IPS-20b (cell line): ENCODE measurements around the gene ZNF23.

Experiments used
- H3K27ac ChIP-seq: one replicate; pipeline ENCODE4 v1.5.1; 2013; ENCODE audit warnings: low read length
- H3K27me3 ChIP-seq: 2 replicates; pipeline ENCODE4 v1.6.1; 2013; ENCODE audit warnings: mild to moderate bottlenecking, low read length, inconsistent platforms; ENCODE audit not compliant: insufficient read depth
- H3K36me3 ChIP-seq: 2 replicates; pipeline ENCODE4 v1.6.1; 2013; ENCODE audit warnings: low read depth, mild to moderate bottlenecking, inconsistent platforms, low read length, moderate library complexity; ENCODE audit not compliant: insufficient read depth
- H3K4me1 ChIP-seq: 2 replicates; pipeline ENCODE4 v1.6.1; 2013; ENCODE audit warnings: mild to moderate bottlenecking, control low read depth, inconsistent platforms, low read length, moderate library complexity; ENCODE audit not compliant: insufficient read depth
- H3K4me3 ChIP-seq: 2 replicates; pipeline ENCODE4 v1.5.1; 2013; ENCODE audit warnings: mild to moderate bottlenecking, low read length, inconsistent platforms
- H3K9ac ChIP-seq: 2 replicates; pipeline ENCODE4 v1.6.1; 2013; ENCODE audit warnings: low read depth, mild to moderate bottlenecking, inconsistent platforms, low read length, moderate library complexity
- H3K9me3 ChIP-seq: 2 replicates; pipeline ENCODE4 v1.6.1; 2013; ENCODE audit warnings: mild to moderate bottlenecking, low read depth, low read length, inconsistent platforms; ENCODE audit not compliant: insufficient read depth

ZNF23 gene

GRCh38 chr16:71439523-71439922 lies 22.5 kb downstream of the ZNF23 start:
- no peaks in the 10 kb centered on the region for H3K4me1 ChIP-seq
- H3K36me3 ChIP-seq = no peaks in the 10 kb centered on the region
- H3K27ac ChIP-seq = no peak overlapping the region
- no peaks in the 10 kb centered on the region; the same call in 1 of the 2 replicates for H3K27me3 ChIP-seq
- no peaks in the 10 kb centered on the region; the same call in 1 of the 2 replicates for H3K9me3 ChIP-seq
- no peak overlapping the region for H3K9ac ChIP-seq
- H3K4me3 ChIP-seq = no peak overlapping the region

- Histone ChIP-seq H3K36me3 (no peaks in the 10 kb centered on the region), H3K9me3 (no peaks in the 10 kb centered on the region), H3K4me3 (no peak overlapping the region), H3K27ac (no peak overlapping the region), H3K4me1 (no peaks in the 10 kb centered on the region), H3K9ac (no peak overlapping the region), H3K27me3 (no peaks in the 10 kb centered on the region; the same call in 1 of the 2 replicates)
Observed at GRCh38 chr16:71436473-71436872, 25.6 kb downstream of the ZNF23 start.

GRCh38 chr16:71432906-71433305 lies 29.1 kb downstream of the ZNF23 start:
- Histone ChIP-seq H3K4me1 (no peaks in the 10 kb centered on the region), H3K9me3 (no peaks in the 10 kb centered on the region; the same call in 1 of the 2 replicates), H3K9ac (no peak overlapping the region), H3K27me3 (peaks cover 21% of the 10 kb centered on the region), H3K4me3 (no peak overlapping the region), H3K36me3 (no peaks in the 10 kb centered on the region), H3K27ac (no peak overlapping the region)

GRCh38 chr16:71431991-71432390 lies 30.1 kb downstream of the ZNF23 start:
- Histone ChIP-seq H3K9me3 (no peaks in the 10 kb centered on the region; the same call in 1 of the 2 replicates), H3K36me3 (no peaks in the 10 kb centered on the region), H3K27me3 (peaks cover 25% of the 10 kb centered on the region), H3K27ac (no peak overlapping the region), H3K4me3 (no peak overlapping the region), H3K9ac (no peak overlapping the region), H3K4me1 (no peaks in the 10 kb centered on the region)

GRCh38 chr16:71431176-71431575 lies 30.9 kb downstream of the ZNF23 start:
- Histone ChIP-seq H3K4me1 (no peaks in the 10 kb centered on the region), H3K27ac (no peak overlapping the region), H3K4me3 (no peak overlapping the region), H3K9ac (no peak overlapping the region), H3K36me3 (no peaks in the 10 kb centered on the region), H3K9me3 (no peaks in the 10 kb centered on the region; the same call in 1 of the 2 replicates), H3K27me3 (peaks cover 26% of the 10 kb centered on the region)

- no peaks in the 10 kb centered on the region; the same call in 1 of the 2 replicates for H3K9me3 ChIP-seq
- H3K9ac ChIP-seq = no peak overlapping the region
- no peak overlapping the region for H3K4me3 ChIP-seq
- no peak overlapping the region for H3K27ac ChIP-seq
- H3K36me3 ChIP-seq = no peaks in the 10 kb centered on the region
- no peaks in the 10 kb centered on the region for H3K4me1 ChIP-seq
- peaks cover 30% of the 10 kb centered on the region for H3K27me3 ChIP-seq
Observed at GRCh38 chr16:71430744-71431143, 31.3 kb downstream of the ZNF23 start.

- Histone ChIP-seq H3K4me1 (no peaks in the 10 kb centered on the region), H3K36me3 (no peaks in the 10 kb centered on the region), H3K27me3 (peaks cover 42% of the 10 kb centered on the region), H3K27ac (no peak overlapping the region), H3K4me3 (no peak overlapping the region), H3K9me3 (no peaks in the 10 kb centered on the region; the same call in 1 of the 2 replicates), H3K9ac (no peak overlapping the region)
Observed at GRCh38 chr16:71429581-71429980, 32.5 kb downstream of the ZNF23 start.

- no peak overlapping the region for H3K9ac ChIP-seq
- no peak overlapping the region for H3K27ac ChIP-seq
- no peaks in the 10 kb centered on the region for H3K36me3 ChIP-seq
- no peaks in the 10 kb centered on the region; the same call in 1 of the 2 replicates for H3K9me3 ChIP-seq
- H3K4me1 ChIP-seq = no peaks in the 10 kb centered on the region
- peaks cover 49% of the 10 kb centered on the region for H3K27me3 ChIP-seq
- no peak overlapping the region for H3K4me3 ChIP-seq
Observed at GRCh38 chr16:71428883-71429282, 33.2 kb downstream of the ZNF23 start.

GRCh38 chr16:71428385-71428784 lies 33.7 kb downstream of the ZNF23 start:
- no peaks in the 10 kb centered on the region; the same call in 1 of the 2 replicates for H3K9me3 ChIP-seq
- H3K9ac ChIP-seq = no peak overlapping the region
- H3K36me3 ChIP-seq = no peaks in the 10 kb centered on the region
- H3K4me3 ChIP-seq = no peak overlapping the region
- H3K27ac ChIP-seq = no peak overlapping the region
- H3K27me3 ChIP-seq = peaks cover 53% of the 10 kb centered on the region
- H3K4me1 ChIP-seq = no peaks in the 10 kb centered on the region

GRCh38 chr16:71426880-71427615 lies 35.0 kb downstream of the ZNF23 start:
- no peaks in the 10 kb centered on the region for H3K36me3 ChIP-seq

GRCh38 chr16:71426069-71426879 lies 35.8 kb downstream of the ZNF23 start:
- Histone ChIP-seq H3K27ac (no peak overlapping the region), H3K4me1 (no peaks in the 10 kb centered on the region), H3K27me3 (peaks cover 53% of the 10 kb centered on the region), H3K9ac (no peak overlapping the region; the same call in 1 of the 2 replicates), H3K36me3 (no peaks in the 10 kb centered on the region), H3K4me3 (peak overlapping the region; percentile 75), H3K9me3 (no peaks in the 10 kb centered on the region; the same call in 1 of the 2 replicates)

More at GRCh38 chr16:71426880-71427615, 35.0 kb downstream of the ZNF23 start:
- Histone ChIP-seq H3K9ac (no peak overlapping the region), H3K27ac (no peak overlapping the region), H3K4me1 (no peaks in the 10 kb centered on the region), H3K4me3 (peak overlapping the region; percentile 0; the same call in 1 of the 2 replicates), H3K27me3 (peaks cover 53% of the 10 kb centered on the region), H3K9me3 (no peaks in the 10 kb centered on the region; the same call in 1 of the 2 replicates)
